ENCODE results near the gene LYPD5. TPM values are rescaled to one million over a fixed set of nuclear protein-coding genes. Genes with fewer than 3 reads are reported as not detected.
"Not testable (repeated sequence)": the region's sequence is repeated elsewhere in the genome, so short reads cannot be mapped to it uniquely, and the experiment has no call there.

Gene LYPD5
- total RNA-seq, 4 donors from 2014 or later: 93.8 to 231 (median 117) TPM

DNA sequence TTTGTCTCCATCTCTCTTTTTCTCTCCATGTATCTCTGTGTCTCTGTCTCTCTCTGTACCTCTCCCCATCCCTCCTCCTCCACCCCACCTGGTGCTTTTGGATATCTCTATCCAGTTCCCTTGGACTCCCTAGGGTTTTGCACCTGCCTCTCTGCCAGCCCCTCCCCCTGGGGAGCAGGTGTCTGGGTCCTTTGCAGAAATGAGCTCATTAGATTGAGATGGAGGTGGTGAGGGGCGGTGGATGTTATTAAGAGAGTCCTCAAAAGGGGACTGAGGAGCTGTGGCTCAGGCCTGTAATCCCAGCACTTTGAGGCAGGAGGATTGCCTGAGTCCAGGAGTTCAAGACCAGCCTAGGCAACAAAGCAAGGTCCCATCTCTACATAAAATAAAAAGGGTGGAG is 23.6 kb downstream of the LYPD5 start:
- 83 to 92% methylated on average over 1 of the region's 1 CpG for WGBS, 2 donors
- intact Hi-C loops (cut with DNase I; ENCODE audit: low total_unique reads): no loop called here
- TF ChIP-seq, protein P1, sequence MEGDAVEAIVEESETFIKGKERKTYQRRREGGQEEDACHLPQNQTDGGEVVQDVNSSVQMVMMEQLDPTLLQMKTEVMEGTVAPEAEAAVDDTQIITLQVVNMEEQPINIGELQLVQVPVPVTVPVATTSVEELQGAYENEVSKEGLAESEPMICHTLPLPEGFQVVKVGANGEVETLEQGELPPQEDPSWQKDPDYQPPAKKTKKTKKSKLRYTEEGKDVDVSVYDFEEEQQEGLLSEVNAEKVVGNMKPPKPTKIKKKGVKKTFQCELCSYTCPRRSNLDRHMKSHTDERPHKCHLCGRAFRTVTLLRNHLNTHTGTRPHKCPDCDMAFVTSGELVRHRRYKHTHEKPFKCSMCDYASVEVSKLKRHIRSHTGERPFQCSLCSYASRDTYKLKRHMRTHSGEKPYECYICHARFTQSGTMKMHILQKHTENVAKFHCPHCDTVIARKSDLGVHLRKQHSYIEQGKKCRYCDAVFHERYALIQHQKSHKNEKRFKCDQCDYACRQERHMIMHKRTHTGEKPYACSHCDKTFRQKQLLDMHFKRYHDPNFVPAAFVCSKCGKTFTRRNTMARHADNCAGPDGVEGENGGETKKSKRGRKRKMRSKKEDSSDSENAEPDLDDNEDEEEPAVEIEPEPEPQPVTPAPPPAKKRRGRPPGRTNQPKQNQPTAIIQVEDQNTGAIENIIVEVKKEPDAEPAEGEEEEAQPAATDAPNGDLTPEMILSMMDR (IDR thresholded peaks at IDR 0.05): no peak
- no peak for TF ChIP-seq POLR2A (IDR thresholded peaks at IDR 0.05)
- no peak overlapping the region for H3K4me3 ChIP-seq (ENCODE audit: low read depth, poor library complexity, severe bottlenecking)
- no peak for DNase-seq (ENCODE audit: low spot score in 2 of 2)

DNA sequence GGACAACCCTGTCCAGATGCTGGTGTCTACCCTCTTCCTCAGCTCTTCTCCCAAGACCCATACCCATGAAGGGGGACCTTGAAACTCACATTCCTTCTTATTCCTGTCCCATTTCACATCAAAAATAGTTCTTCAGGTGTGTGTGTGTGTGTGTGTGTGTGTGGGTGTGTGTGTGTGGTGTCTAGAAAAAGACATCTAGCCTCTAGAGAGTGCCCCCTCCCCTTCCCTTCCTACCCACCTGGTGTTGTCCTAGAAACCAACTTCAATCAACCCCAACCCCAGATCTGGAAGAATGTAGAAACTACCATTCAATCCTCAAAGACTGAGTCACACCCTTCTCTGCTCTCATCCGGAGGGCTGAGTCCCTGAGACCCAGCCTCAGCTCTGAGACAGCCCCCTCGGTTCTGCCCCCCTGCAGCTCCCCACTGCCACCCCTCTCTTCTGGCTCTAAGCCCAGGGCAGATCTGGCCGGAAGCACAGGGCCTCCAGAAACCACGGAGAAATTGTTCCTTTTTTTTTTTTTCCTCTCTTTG is 25.0 kb downstream of the LYPD5 start:
- TF ChIP-seq, protein P1 (IDR thresholded peaks at IDR 0.05): no peak
- TF ChIP-seq POLR2A (IDR thresholded peaks at IDR 0.05): no peak
- H3K4me3 ChIP-seq (ENCODE audit: low read depth, poor library complexity, severe bottlenecking): no peak overlapping the region
- WGBS, 2 donors: 14 to 18% methylated on average over 4 of the region's 4 CpGs
- intact Hi-C loops (cut with DNase I; ENCODE audit: low total_unique reads): no loop called here
- DNase-seq (ENCODE audit: low spot score in 2 of 2): no peak

DNA sequence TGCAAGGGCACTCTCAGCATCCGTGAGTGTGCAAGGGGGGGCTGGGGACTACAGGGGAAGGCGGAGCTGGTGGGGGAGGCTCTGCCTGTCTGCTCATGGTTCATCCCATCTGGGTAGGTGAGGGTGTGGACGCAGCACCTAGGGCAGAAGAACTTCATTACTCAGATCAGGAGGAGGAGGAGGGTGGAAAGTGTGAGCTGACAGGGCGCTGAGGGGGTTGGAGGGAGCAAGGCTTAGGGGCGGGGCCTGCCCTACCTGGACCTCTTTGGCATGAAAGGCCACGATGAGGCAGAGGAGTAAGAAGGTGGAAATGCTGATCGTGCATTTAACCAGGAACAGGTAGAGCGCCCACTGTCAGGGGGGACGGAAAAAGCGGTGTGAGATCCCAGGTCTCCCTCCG is 26.0 kb downstream of the LYPD5 start:
- no peak for DNase-seq (ENCODE audit: low spot score in 2 of 2)
- H3K4me3 ChIP-seq (ENCODE audit: low read depth, poor library complexity, severe bottlenecking): no peak overlapping the region
- 50 to 67% methylated on average over 11 of the region's 11 CpGs for WGBS, 2 donors
- no peak for TF ChIP-seq POLR2A (IDR thresholded peaks at IDR 0.05)
- TF ChIP-seq, protein P1 (IDR thresholded peaks at IDR 0.05): no peak
- intact Hi-C loops (cut with DNase I; ENCODE audit: low total_unique reads): no loop called here

DNA sequence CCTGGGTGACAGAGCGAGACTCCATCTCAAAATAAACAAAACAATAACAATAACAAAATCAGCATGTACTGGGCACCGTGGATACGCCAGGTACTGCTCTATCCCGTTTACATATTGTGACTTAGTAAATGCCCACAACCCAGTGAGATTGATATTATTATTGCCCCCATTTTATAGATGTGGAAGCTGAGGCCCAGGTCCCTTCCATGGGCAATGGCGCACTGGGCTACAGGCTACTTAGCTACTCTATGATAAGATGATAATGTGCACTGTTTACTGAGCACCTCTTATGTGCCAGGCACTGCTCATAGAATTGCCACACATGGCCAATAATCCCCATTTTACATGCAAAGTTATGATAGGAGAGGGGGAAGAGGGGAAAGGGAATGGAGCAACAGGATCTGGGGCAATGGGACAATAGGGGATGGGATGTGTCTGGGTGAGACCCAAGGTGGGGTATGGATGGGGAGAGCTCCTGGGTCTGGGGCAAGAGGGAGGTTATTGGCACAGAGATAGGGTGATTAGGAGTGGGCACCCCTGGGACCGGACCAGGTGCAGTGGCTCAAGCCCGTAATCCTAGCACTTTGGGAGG is 26.9 kb downstream of the LYPD5 start:
- DNase-seq (ENCODE audit: low spot score in 2 of 2): no peak
- no peak for TF ChIP-seq POLR2A (IDR thresholded peaks at IDR 0.05)
- TF ChIP-seq, protein P1 (IDR thresholded peaks at IDR 0.05): no peak
- H3K4me3 ChIP-seq (ENCODE audit: low read depth, poor library complexity, severe bottlenecking): no peak overlapping the region
- intact Hi-C loops (cut with DNase I; ENCODE audit: low total_unique reads): loop anchor here (2.0 kb wide), 1 partner anchor 19 kb away; no protein-coding TSS in a partner anchor
- WGBS, 2 donors: 93 to 96% methylated on average over 7 of the region's 7 CpGs

DNA sequence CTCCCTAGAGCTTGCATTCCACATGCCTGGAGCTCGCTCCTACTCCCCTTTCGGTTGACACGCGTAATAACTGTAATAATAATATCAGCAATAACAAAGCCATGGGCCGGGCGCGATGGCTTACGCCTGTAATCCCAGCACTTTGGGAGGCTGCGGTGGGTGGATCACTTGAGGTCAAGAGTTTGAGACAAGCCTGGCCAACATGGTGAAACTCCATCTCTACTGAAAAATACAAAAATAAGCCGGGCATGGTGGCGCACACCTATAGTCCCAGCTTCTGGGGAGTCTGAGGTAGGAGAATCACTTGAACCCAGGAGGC is 27.3 kb downstream of the LYPD5 start:
- intact Hi-C loops (cut with DNase I; ENCODE audit: low total_unique reads): loop anchor here (2.0 kb wide), 1 partner anchor 20 kb away; no protein-coding TSS in a partner anchor
- WGBS, 2 donors: 65 to 81% methylated on average over 11 of the region's 11 CpGs
- not testable (repeated sequence) for DNase-seq (ENCODE audit: low spot score in 2 of 2); H3K4me3 ChIP-seq (ENCODE audit: low read depth, poor library complexity, severe bottlenecking)

DNA sequence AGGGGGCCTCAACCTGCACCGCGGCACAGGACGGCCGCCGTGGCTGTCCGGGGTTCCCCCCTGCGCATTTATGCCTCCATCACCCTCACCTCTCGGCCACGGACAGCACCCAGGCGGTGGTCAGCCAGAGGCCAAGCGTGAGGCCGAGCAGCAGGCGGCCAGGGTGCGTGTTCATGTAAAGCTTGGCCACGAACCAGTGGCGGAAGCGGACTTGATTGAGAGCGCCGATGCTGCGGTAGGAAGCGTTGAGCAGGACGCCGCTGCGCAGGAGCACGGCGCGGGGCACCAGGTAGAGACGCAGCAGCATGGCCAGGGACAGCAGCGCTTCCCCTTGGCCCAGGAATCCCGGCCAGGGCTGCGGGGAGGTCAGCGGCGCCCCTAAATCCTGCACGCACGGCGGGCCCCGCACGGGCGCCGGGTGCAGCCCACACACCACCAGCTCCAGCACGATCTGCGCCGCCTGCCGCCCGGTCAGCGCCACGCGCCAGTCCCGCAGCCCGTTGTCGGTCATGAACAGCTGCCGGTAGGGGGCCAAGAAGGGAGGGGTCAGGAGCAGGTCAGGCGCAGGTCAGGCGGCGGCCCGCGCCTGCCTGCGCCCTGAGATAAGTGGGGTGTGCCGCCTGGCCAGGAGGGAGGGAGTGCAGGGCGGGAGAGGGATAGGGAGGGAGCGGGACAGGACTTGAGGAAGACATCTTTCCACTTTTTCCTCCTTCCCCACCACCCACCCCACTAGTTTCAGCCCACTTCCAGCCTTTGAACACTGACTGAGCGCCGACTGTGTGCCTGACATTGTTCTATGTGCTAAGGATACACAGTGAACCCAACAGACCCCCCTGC is 27.9 kb downstream of the LYPD5 start:
- WGBS, 2 donors: 31 to 46% methylated on average over 32 to 47 of the region's 63 CpGs
- no peak for TF ChIP-seq POLR2A (IDR thresholded peaks at IDR 0.05)
- TF ChIP-seq, protein P1 (IDR thresholded peaks at IDR 0.05): no peak
- no peak overlapping the region for H3K4me3 ChIP-seq (ENCODE audit: low read depth, poor library complexity, severe bottlenecking)
- DNase-seq (ENCODE audit: low spot score in 2 of 2): no peak
- intact Hi-C loops (cut with DNase I; ENCODE audit: low total_unique reads): loop anchor here (2.0 kb wide), 1 partner anchor 20 kb away; no protein-coding TSS in a partner anchor
